Smooth muscle cell (in vitro differentiated cells): ENCODE results near the gene PDE1C. TPM values are rescaled to one million over a fixed set of nuclear protein-coding genes. Genes with fewer than 3 reads are reported as not detected.

Experiments
- DNase-seq: peaks from one replicate; lab custom pipeline; 2025; ENCODE audit not compliant: unreplicated experiment; lab: John Stamatoyannopoulos, UW
- H2AFZ ChIP-seq: fragments of 200-600 bp; sonication (generic); 2 replicates; pipeline ENCODE4 v1.6.0; 2016; ENCODE audit warnings: antibody characterized with exemption, low read depth, mild to moderate bottlenecking
- H3F3A ChIP-seq: fragments of 200-600 bp; sonication (generic); 2 replicates; pipeline ENCODE4 v1.6.0; 2017; ENCODE audit warnings: antibody characterized with exemption, low read depth
- H3K27ac ChIP-seq: fragments of 200-600 bp; sonication (generic); 2 replicates; pipeline ENCODE4 v1.5.1; 2016; ENCODE audit warnings: low read depth, mild to moderate bottlenecking
- H3K27me3 ChIP-seq: fragments of 200-600 bp; sonication (generic); 2 replicates; pipeline ENCODE4 v1.6.1; 2016; ENCODE audit warnings: low read depth, mild to moderate bottlenecking
- H3K36me3 ChIP-seq: fragments of 200-600 bp; sonication (generic); 2 replicates; pipeline ENCODE4 v1.5.1; 2016; ENCODE audit warnings: low read depth
- H3K4me1 ChIP-seq: fragments of 200-600 bp; sonication (generic); 2 replicates; pipeline ENCODE4 v1.5.1; 2016; ENCODE audit warnings: low read depth
- H3K4me2 ChIP-seq: fragments of 200-600 bp; sonication (generic); 2 replicates; pipeline ENCODE4 v1.6.0; 2016; ENCODE audit warnings: mild to moderate bottlenecking
- H3K4me3 ChIP-seq: fragments of 200-600 bp; sonication (generic); 2 replicates; pipeline ENCODE4 v1.5.1; 2016; ENCODE audit warnings: mild to moderate bottlenecking
- H3K79me2 ChIP-seq: fragments of 200-600 bp; sonication (generic); 2 replicates; pipeline ENCODE4 v1.6.0; 2016; ENCODE audit warnings: low read depth, mild to moderate bottlenecking
- H3K9ac ChIP-seq: fragments of 200-600 bp; sonication (generic); 2 replicates; pipeline ENCODE4 v1.6.0; 2016; ENCODE audit warnings: low read depth
- H3K9me3 ChIP-seq: fragments of 200-600 bp; sonication (generic); replicated peaks from 2 replicates; pipeline ENCODE4 v1.5.1; 2016; ENCODE audit warnings: low read depth
- H4K20me1 ChIP-seq: fragments of 200-600 bp; sonication (generic); 2 replicates; pipeline ENCODE4 v1.6.0; 2016; ENCODE audit warnings: low read depth
- WGBS: methylation state at CpG from one replicate; pipeline ENCODE4 v1.1.7; 2016; ENCODE audit warnings: low lambda C conversion rate; 5-methylcytosine and 5-hydroxymethylcytosine counted together
- polyA plus RNA-seq: library from polyadenylated mRNA; unstranded; fragments of >200 nt; fragmentation: Nextera tagmentation; extraction: Ambion mirVana; gene quantifications from 2 replicates; pipeline ENCODE4 v1.2.1, GENCODE V29; 2016
- total RNA-seq: library from RNA; depleted of rRNA; stranded (reverse); fragments of >200 nt; gene quantifications from 2 replicates; pipeline ENCODE4 v1.2.3, GENCODE V29; 2014
- TF ChIP-seq, protein P1 (sequence below): fragments of 200-600 bp; sonication (generic); IDR thresholded peaks from 2 replicates; pipeline ENCODE4 v1.5.1; 2017; ENCODE audit warnings: borderline replicate concordance, mild to moderate bottlenecking, antibody characterized with exemption; ENCODE audit not compliant: insufficient read depth, poor library complexity, severe bottlenecking

PDE1C gene
- total and polyA plus RNA-seq, 2 experiments from 2014 or later: 1.2 to 6.9 TPM

DNA sequence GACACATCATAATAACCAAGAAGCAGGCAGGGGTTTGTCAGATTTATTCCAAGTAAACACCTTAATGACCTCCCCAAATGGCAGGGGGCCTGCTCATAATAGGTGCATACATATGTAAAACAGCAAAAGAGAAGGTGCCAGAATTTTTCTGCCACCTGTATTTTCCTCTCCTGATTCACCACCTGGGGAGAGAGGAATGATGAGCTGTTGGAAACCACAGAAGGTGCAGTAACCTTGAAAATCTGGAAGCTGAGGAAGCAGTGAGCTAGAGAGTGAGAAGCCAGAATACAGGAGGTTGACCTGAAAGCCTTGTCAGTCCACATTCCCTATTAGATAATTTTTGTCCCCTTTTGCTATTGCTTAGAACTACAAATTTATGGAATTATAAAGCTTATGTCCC is 46.2 kb upstream of the PDE1C start:
- no peaks in the 10 kb centered on the region for H4K20me1 ChIP-seq
- no peaks in the 10 kb centered on the region for H3K4me1 ChIP-seq
- no peaks in the 10 kb centered on the region for H3K79me2 ChIP-seq
- TF ChIP-seq, protein P1, sequence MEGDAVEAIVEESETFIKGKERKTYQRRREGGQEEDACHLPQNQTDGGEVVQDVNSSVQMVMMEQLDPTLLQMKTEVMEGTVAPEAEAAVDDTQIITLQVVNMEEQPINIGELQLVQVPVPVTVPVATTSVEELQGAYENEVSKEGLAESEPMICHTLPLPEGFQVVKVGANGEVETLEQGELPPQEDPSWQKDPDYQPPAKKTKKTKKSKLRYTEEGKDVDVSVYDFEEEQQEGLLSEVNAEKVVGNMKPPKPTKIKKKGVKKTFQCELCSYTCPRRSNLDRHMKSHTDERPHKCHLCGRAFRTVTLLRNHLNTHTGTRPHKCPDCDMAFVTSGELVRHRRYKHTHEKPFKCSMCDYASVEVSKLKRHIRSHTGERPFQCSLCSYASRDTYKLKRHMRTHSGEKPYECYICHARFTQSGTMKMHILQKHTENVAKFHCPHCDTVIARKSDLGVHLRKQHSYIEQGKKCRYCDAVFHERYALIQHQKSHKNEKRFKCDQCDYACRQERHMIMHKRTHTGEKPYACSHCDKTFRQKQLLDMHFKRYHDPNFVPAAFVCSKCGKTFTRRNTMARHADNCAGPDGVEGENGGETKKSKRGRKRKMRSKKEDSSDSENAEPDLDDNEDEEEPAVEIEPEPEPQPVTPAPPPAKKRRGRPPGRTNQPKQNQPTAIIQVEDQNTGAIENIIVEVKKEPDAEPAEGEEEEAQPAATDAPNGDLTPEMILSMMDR: no peak
- H3K27ac ChIP-seq: no peak overlapping the region
- H3K4me2 ChIP-seq: no peak overlapping the region
- H3F3A ChIP-seq: no peaks in the 10 kb centered on the region
- no peak overlapping the region for H2AFZ ChIP-seq
- H3K27me3 ChIP-seq: no peaks in the 10 kb centered on the region
- H3K4me3 ChIP-seq: no peak overlapping the region
- H3K36me3 ChIP-seq: no peaks in the 10 kb centered on the region
- peaks cover under 1% of the 10 kb centered on the region for H3K9me3 ChIP-seq
- no peak for DNase-seq
- H3K9ac ChIP-seq: no peak overlapping the region

DNA sequence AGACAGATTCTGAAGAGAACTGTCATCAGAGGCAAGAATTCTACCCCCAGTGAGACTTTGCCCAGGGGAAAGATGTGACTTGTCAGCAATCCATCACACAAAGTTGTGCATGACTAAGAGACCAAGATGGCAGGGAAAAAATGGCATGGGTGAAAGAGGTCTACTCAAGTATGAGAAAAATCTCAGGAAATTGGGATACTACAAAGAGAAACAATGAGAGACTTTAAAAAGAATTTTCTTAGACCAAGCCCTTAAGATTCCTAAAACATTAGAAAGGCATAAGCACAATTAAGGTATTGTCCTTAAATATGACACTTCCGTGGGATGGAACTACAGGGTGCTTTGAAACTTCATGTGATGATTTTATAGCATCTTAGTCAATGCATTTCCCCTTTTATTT is 45.6 kb upstream of the PDE1C start:
- H3K9me3 ChIP-seq: peaks cover 5% of the 10 kb centered on the region
- TF ChIP-seq, protein P1: no peak
- H2AFZ ChIP-seq: no peak overlapping the region
- no peaks in the 10 kb centered on the region for H3K36me3 ChIP-seq
- no peaks in the 10 kb centered on the region for H3F3A ChIP-seq
- H3K9ac ChIP-seq: no peak overlapping the region
- H3K27ac ChIP-seq: no peak overlapping the region
- DNase-seq: no peak
- no peak overlapping the region for H3K4me2 ChIP-seq
- H3K79me2 ChIP-seq: no peaks in the 10 kb centered on the region
- no peaks in the 10 kb centered on the region for H3K27me3 ChIP-seq
- no peaks in the 10 kb centered on the region for H4K20me1 ChIP-seq
- WGBS: 48% methylated on average over 1 of the region's 1 CpG
- no peaks in the 10 kb centered on the region for H3K4me1 ChIP-seq
- H3K4me3 ChIP-seq: no peak overlapping the region

DNA sequence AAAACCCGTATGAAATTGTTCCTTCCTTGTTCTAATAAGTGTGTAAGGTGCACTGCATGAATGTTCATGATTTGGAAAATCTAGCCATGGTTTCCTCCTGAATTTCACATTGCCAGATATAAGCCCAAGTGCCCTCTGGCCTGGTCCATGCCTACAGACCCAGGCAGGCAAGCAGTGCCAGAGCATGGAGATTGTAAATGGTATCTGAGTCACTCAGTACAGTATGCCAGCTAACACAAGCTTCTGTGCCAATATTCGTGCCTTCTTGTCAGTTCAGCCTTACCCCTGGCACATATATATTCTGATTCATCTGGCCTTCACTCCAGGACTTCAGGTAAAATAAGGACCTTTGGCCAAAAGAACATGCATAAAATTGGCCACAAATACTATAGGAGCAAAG is 38.4 kb upstream of the PDE1C start:
- Histone ChIP-seq H3F3A (no peaks in the 10 kb centered on the region), H3K9me3 (peaks cover 5% of the 10 kb centered on the region), H3K4me1 (no peaks in the 10 kb centered on the region), H3K27me3 (no peaks in the 10 kb centered on the region), H3K36me3 (no peaks in the 10 kb centered on the region), H3K27ac (no peak overlapping the region), H3K4me2 (no peak overlapping the region), H3K9ac (no peak overlapping the region), H4K20me1 (no peaks in the 10 kb centered on the region), H2AFZ (no peak overlapping the region), H3K79me2 (no peaks in the 10 kb centered on the region), H3K4me3 (no peak overlapping the region)
- WGBS: 84% methylated on average over 2 of the region's 2 CpGs
- DNase-seq: no peak
- TF ChIP-seq, protein P1: no peak

DNA sequence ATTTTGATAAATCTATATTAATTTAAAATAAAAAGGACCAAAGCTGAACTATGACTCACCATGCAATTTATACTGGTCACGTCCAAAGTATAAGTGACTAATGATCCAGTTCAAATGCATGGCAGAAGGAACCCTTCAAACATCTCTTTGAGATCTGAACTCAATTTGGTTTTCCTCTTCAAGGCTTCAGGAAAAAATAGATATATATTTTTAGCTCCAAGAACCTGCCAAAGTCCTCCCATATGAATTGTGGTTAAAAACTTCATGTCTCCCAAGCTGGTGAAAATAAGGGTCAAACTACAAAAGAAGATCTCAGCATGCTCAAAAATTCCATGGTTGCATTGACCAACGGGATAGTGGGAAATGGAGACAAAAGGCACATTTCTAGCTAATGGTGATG is 34.6 kb upstream of the PDE1C start:
- Histone ChIP-seq H2AFZ (no peak overlapping the region), H3K36me3 (no peaks in the 10 kb centered on the region), H3K9ac (no peak overlapping the region), H3K4me2 (no peak overlapping the region), H3F3A (no peaks in the 10 kb centered on the region), H3K27me3 (no peaks in the 10 kb centered on the region), H3K9me3 (no peaks in the 10 kb centered on the region), H3K4me1 (no peaks in the 10 kb centered on the region), H4K20me1 (no peaks in the 10 kb centered on the region), H3K4me3 (no peak overlapping the region), H3K79me2 (no peaks in the 10 kb centered on the region), H3K27ac (no peak overlapping the region)
- 74% methylated on average over 2 of the region's 2 CpGs for WGBS
- TF ChIP-seq, protein P1: no peak
- DNase-seq: no peak
